ENCODE measurements around the gene MYOG. TPM values are rescaled to one million over a fixed set of nuclear protein-coding genes. Genes with fewer than 3 reads are reported as not detected.

The MYOG gene
- total RNA-seq, 1 experiment from 2014 or later = not detected

GRCh38 chr1:203082571-203083462 is 3.0 kb downstream of the MYOG start:
- Histone ChIP-seq H3K23me2 (ENCODE audit: insufficient read length, low read depth, low read length, poor library complexity, severe bottlenecking) (no peaks in the 10 kb centered on the region), H2BK15ac (ENCODE audit: low read depth, low read length) (no peak overlapping the region), H3K4ac (ENCODE audit: low read depth, low read length) (no peak overlapping the region), H4K8ac (replicated peaks; ENCODE audit: insufficient read length, low read depth, low read length) (no peak overlapping the region), H2BK5ac (ENCODE audit: insufficient read length, low read length) (no peak overlapping the region), H3K9me3 (ENCODE audit: control insufficient read depth, low read depth, low read length) (no peaks in the 10 kb centered on the region), H2BK120ac (ENCODE audit: low read depth, low read length, poor library complexity, severe bottlenecking) (no peak overlapping the region), H4K5ac (ENCODE audit: insufficient read length, low read depth, low read length) (no peak overlapping the region), H2AK5ac (ENCODE audit: insufficient read length, low read length) (no peak overlapping the region), H3K27me3 (ENCODE audit: insufficient read depth, low read length) (no peaks in the 10 kb centered on the region), H3K79me1 (ENCODE audit: insufficient read depth, low read depth, low read length, poor library complexity, severe bottlenecking) (no peaks in the 10 kb centered on the region), H3K9ac (ENCODE audit: extremely low read depth, insufficient read length, low read length) (no peak overlapping the region), H4K20me1 (ENCODE audit: control insufficient read depth, insufficient read depth, insufficient read length) (peaks cover 3% of the 10 kb centered on the region), H3K79me2 (ENCODE audit: insufficient read depth, low read length) (no peaks in the 10 kb centered on the region), H2BK20ac (ENCODE audit: low read depth, low read length, poor library complexity, severe bottlenecking) (no peak overlapping the region), H3K18ac (ENCODE audit: insufficient read length, low read depth, low read length) (no peak overlapping the region), H3T11ph (ENCODE audit: low read length) (no peak overlapping the region), H2BK12ac (ENCODE audit: insufficient read length, low read depth, low read length) (no peak overlapping the region), H3K14ac (ENCODE audit: insufficient read depth, low read length) (no peak overlapping the region; the same call in 1 of the 2 replicates), H3K56ac (ENCODE audit: insufficient read length, low read depth, low read length) (no peak overlapping the region), H3K4me1 (ENCODE audit: insufficient read depth, low read length) (peaks cover 9% of the 10 kb centered on the region), H3K27ac (ENCODE audit: insufficient read length, low read depth, low read length) (no peak overlapping the region), H3K23ac (ENCODE audit: insufficient read length, low read depth, low read length) (no peak overlapping the region), H3K4me2 (ENCODE audit: insufficient read depth, insufficient read length, low read length) (no peak overlapping the region), H4K91ac (ENCODE audit: insufficient read length, low read depth, low read length) (no peak overlapping the region), H2AFZ (ENCODE audit: low read length) (no peak overlapping the region)
- Mint-ChIP-seq H3K4me3 (no peak overlapping the region), H3K4me1 (peaks cover 39 to 47% of the 10 kb centered on the region in 2 experiments), H3K27ac (0 out of 7 replicates have a peak overlapping the region, but pooled peaks of 1 of the 3 experiments have one; percentile 27), H3K36me3 (ENCODE audit: insufficient read depth in 1 of 3, low read depth in 3 of 3) (no peaks in the 10 kb centered on the region), H3K27me3 (ENCODE audit: low read depth) (no peaks in the 10 kb centered on the region), H3K9me3 (no peaks in the 10 kb centered on the region)
- no CpG with 5 or more reads among the region's 11 CpGs for WGBS (ENCODE audit: extremely low coverage, insufficient read length, low lambda C conversion rate)
- DNase-seq = peak; percentile 42
- TF ChIP-seq CTCF (conservative IDR thresholded peaks at IDR 0.05) = no peak
